ENCODE results near the gene TGM3. TPM values are rescaled to one million over a fixed set of nuclear protein-coding genes. Genes with fewer than 3 reads are reported as not detected.

TGM3 gene
- polyA plus RNA-seq, 1 experiment, result not detected

- no peak for TF ChIP-seq CTCF (IDR thresholded peaks at IDR 0.05; ENCODE audit: insufficient read depth, low read depth, low read length)
- no peak for DNase-seq (ENCODE audit: low read depth)
- no peak overlapping the region for H3K4me3 ChIP-seq (ENCODE audit: low read depth, low read length)
- ChIA-PET CTCF (interaction anchor here (1.6 kb wide), 1 partner anchor 39 kb away, joined by 5 read pairs; no protein-coding TSS in a partner anchor), POLR2A (interaction anchor here (0.6 kb wide), 1 partner anchor 12 kb away, joined by 12 read pairs; no protein-coding TSS in a partner anchor)
- no peaks in the 10 kb centered on the region for H3K27me3 ChIP-seq (ENCODE audit: control insufficient read depth, insufficient read depth, low read length)
- no peaks in the 10 kb centered on the region for H3K36me3 ChIP-seq (ENCODE audit: control insufficient read depth, insufficient read depth, low read length)
Measured at GRCh38 chr20:2364044-2364443, 68.2 kb downstream of the TGM3 start.

GRCh38 chr20:2365091-2365490, 69.3 kb downstream of the TGM3 start:
- CTCF ChIA-PET, result interaction anchor here (2.1 kb wide), 1 partner anchor 8 kb away, joined by 8 read pairs; no protein-coding TSS in a partner anchor
- Histone ChIP-seq H3K4me3 (ENCODE audit: low read depth, low read length) (no peak overlapping the region), H3K36me3 (ENCODE audit: control insufficient read depth, insufficient read depth, low read length) (no peaks in the 10 kb centered on the region), H3K27me3 (ENCODE audit: control insufficient read depth, insufficient read depth, low read length) (peaks cover 3% of the 10 kb centered on the region; the same call in 1 of the 2 replicates)
- POLR2A ChIA-PET, result no interaction called here
- no peak for DNase-seq (ENCODE audit: low read depth)
- no peak for TF ChIP-seq CTCF (IDR thresholded peaks at IDR 0.05; ENCODE audit: insufficient read depth, low read depth, low read length)

GRCh38 chr20:2365666-2366065, 69.9 kb downstream of the TGM3 start:
- no peak for TF ChIP-seq CTCF (IDR thresholded peaks at IDR 0.05; ENCODE audit: insufficient read depth, low read depth, low read length)
- Histone ChIP-seq H3K27me3 (ENCODE audit: control insufficient read depth, insufficient read depth, low read length) (peaks cover 3% of the 10 kb centered on the region; the same call in 1 of the 2 replicates), H3K36me3 (ENCODE audit: control insufficient read depth, insufficient read depth, low read length) (no peaks in the 10 kb centered on the region), H3K4me3 (ENCODE audit: low read depth, low read length) (no peak overlapping the region)
- ChIA-PET CTCF (interaction anchor here (2.1 kb wide), 1 partner anchor 9 kb away, joined by 8 read pairs; no protein-coding TSS in a partner anchor), POLR2A (no interaction called here)
- DNase-seq (ENCODE audit: low read depth), result no peak

GRCh38 chr20:2368621-2369020, 72.8 kb downstream of the TGM3 start:
- POLR2A ChIA-PET, result no interaction called here
- no peak for DNase-seq (ENCODE audit: low read depth)
- CTCF ChIA-PET, result no interaction called here

GRCh38 chr20:2373098-2373497, 77.3 kb downstream of the TGM3 start:
- no peak for TF ChIP-seq CTCF (IDR thresholded peaks at IDR 0.05; ENCODE audit: insufficient read depth, low read depth, low read length)
- CTCF ChIA-PET, result interaction anchor here (0.8 to 1.5 kb wide), 4 partner anchors 22 to 166 kb away, joined by 3 to 5 read pairs (median 4); no protein-coding TSS in a partner anchor
- peaks cover 7% of the 10 kb centered on the region for H3K27me3 ChIP-seq (ENCODE audit: control insufficient read depth, insufficient read depth, low read length)
- POLR2A ChIA-PET, result no interaction called here
- no peaks in the 10 kb centered on the region for H3K36me3 ChIP-seq (ENCODE audit: control insufficient read depth, insufficient read depth, low read length)
- H3K4me3 ChIP-seq (ENCODE audit: low read depth, low read length), result no peak overlapping the region
- no peak for DNase-seq (ENCODE audit: low read depth)

More at GRCh38 chr20:2368621-2369020, 72.8 kb downstream of the TGM3 start:
- no peak for TF ChIP-seq CTCF (IDR thresholded peaks at IDR 0.05; ENCODE audit: insufficient read depth, low read depth, low read length)
- no peak overlapping the region for H3K4me3 ChIP-seq (ENCODE audit: low read depth, low read length)
- H3K36me3 ChIP-seq (ENCODE audit: control insufficient read depth, insufficient read depth, low read length), result no peaks in the 10 kb centered on the region
- peaks cover 7% of the 10 kb centered on the region for H3K27me3 ChIP-seq (ENCODE audit: control insufficient read depth, insufficient read depth, low read length)
